ENCODE measurements around the gene ACOT7.

ACOT7 gene

DNA sequence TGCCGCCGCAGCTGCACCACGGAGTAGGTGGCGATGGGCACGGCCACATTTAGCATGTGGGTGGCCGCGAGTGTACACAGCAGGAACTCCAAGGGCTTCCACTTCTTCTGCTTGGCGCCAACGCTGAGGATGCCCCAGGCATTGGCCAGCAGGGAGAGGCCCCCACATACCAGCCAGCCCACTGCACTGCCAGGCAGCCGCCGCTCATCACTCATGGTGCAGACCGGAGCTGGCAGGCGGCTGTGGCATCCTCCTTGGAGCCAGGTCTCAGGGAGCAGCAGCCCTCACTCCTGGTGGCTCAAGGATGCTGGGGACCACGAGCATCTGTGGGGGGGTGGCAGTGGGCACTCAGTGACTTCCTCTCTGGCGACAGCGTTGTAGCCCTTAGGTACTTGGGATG is 138.9 kb downstream of the ACOT7 start:
- H3K9me3 ChIP-seq (ENCODE audit: control insufficient read depth, low read length), result no peaks in the 10 kb centered on the region
- no peaks in the 10 kb centered on the region for H3K36me3 ChIP-seq (ENCODE audit: control insufficient read depth, insufficient read depth, low read length)
- no peak overlapping the region for H3K4me3 ChIP-seq (ENCODE audit: insufficient read depth, low read depth, low read length, poor library complexity, severe bottlenecking)
- peaks cover 6% of the 10 kb centered on the region for H3K27me3 ChIP-seq (replicated peaks; ENCODE audit: control insufficient read depth, insufficient read depth, low read length, poor library complexity, severe bottlenecking)
- peaks cover 5% of the 10 kb centered on the region for H3K4me1 ChIP-seq (ENCODE audit: control insufficient read depth, insufficient read depth, low read length, poor library complexity, severe bottlenecking)
- H3K27ac ChIP-seq (ENCODE audit: insufficient read depth, low read length, poor library complexity, severe bottlenecking), result no peak overlapping the region
- DNase-seq, result no peak

GRCh38 chr1:6253380-6253779 is 140.2 kb downstream of the ACOT7 start:
- Histone ChIP-seq H3K4me1 (ENCODE audit: control insufficient read depth, insufficient read depth, low read length, poor library complexity, severe bottlenecking) (peaks cover 5% of the 10 kb centered on the region), H3K9me3 (ENCODE audit: control insufficient read depth, low read length) (no peaks in the 10 kb centered on the region), H3K27ac (ENCODE audit: insufficient read depth, low read length, poor library complexity, severe bottlenecking) (no peak overlapping the region), H3K27me3 (replicated peaks; ENCODE audit: control insufficient read depth, insufficient read depth, low read length, poor library complexity, severe bottlenecking) (peaks cover 13% of the 10 kb centered on the region), H3K4me3 (ENCODE audit: insufficient read depth, low read depth, low read length, poor library complexity, severe bottlenecking) (no peak overlapping the region), H3K36me3 (ENCODE audit: control insufficient read depth, insufficient read depth, low read length) (no peaks in the 10 kb centered on the region)
- DNase-seq, result no peak

- peaks cover 22% of the 10 kb centered on the region for H3K27me3 ChIP-seq (replicated peaks; ENCODE audit: control insufficient read depth, insufficient read depth, low read length, poor library complexity, severe bottlenecking)
- H3K9me3 ChIP-seq (ENCODE audit: control insufficient read depth, low read length), result no peaks in the 10 kb centered on the region
- H3K4me1 ChIP-seq (ENCODE audit: control insufficient read depth, insufficient read depth, low read length, poor library complexity, severe bottlenecking), result peaks cover 5% of the 10 kb centered on the region
- DNase-seq, result no peak
- no peak overlapping the region for H3K4me3 ChIP-seq (ENCODE audit: insufficient read depth, low read depth, low read length, poor library complexity, severe bottlenecking)
- no peaks in the 10 kb centered on the region for H3K36me3 ChIP-seq (ENCODE audit: control insufficient read depth, insufficient read depth, low read length)
- no peak overlapping the region for H3K27ac ChIP-seq (ENCODE audit: insufficient read depth, low read length, poor library complexity, severe bottlenecking)
Measured at GRCh38 chr1:6252374-6252710, 141.2 kb downstream of the ACOT7 start.

DNA sequence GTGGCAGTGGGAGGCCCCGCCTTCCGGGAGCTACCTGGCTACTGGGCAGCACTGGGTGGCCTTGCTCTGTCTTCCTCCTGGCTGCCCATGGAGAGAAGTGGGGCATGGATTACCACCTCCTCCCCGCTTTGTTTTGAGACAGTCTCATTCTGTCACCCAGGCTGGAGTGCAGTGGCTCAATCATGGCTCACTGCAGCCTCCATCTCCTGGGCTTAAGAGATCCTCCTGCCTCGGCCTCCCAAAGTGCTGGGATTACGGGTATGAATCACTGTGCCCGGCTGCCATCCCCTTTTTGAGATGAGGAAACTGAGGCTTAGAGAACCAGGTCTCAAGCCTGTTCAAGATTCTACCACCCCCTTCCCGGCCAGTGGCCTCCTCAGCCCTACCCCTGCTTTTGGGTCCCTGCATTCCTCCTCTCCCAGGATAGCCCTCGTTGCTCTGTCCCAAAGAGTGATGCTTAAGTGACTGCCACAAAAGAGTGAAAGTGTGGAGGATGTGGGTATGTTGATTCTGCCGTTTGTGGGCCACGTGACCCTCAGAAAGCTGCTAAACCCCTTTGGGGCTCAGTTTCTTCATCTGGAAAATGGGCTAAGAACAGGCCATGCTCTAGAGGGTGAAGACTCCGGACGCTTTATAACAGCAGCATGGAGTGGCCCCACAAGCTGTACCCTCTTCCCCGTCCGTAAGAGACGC is 141.7 kb downstream of the ACOT7 start:
- no peak for DNase-seq
- H3K27ac ChIP-seq (ENCODE audit: insufficient read depth, low read length, poor library complexity, severe bottlenecking), result no peak overlapping the region
- no peak overlapping the region for H3K4me3 ChIP-seq (ENCODE audit: insufficient read depth, low read depth, low read length, poor library complexity, severe bottlenecking)
- peaks cover 26% of the 10 kb centered on the region for H3K27me3 ChIP-seq (replicated peaks; ENCODE audit: control insufficient read depth, insufficient read depth, low read length, poor library complexity, severe bottlenecking)
- no peaks in the 10 kb centered on the region for H3K36me3 ChIP-seq (ENCODE audit: control insufficient read depth, insufficient read depth, low read length)
- no peaks in the 10 kb centered on the region for H3K9me3 ChIP-seq (ENCODE audit: control insufficient read depth, low read length)
- H3K4me1 ChIP-seq (ENCODE audit: control insufficient read depth, insufficient read depth, low read length, poor library complexity, severe bottlenecking), result peaks cover 5% of the 10 kb centered on the region

DNA sequence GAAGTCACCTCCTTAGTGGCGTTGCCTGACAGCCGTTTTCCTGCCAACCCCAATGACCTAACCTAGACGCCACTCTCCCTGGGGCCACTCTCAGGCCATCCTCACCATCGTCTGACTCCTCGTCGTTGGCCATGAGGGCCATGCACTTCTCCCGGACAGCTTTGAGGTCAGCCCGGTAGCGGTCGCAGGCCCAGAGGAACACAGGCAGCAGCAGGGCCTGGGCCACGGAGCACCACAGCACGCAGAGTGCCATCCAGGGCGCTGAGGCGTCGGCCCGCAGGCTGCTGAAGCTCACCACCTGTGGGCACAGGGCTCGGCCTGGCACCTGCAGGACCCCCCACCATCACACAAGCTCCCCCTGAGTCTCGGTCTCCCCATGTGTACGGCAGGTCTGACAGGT is 142.3 kb downstream of the ACOT7 start:
- H3K36me3 ChIP-seq (ENCODE audit: control insufficient read depth, insufficient read depth, low read length), result no peaks in the 10 kb centered on the region
- peaks cover 32% of the 10 kb centered on the region for H3K27me3 ChIP-seq (replicated peaks; ENCODE audit: control insufficient read depth, insufficient read depth, low read length, poor library complexity, severe bottlenecking)
- no peak overlapping the region for H3K4me3 ChIP-seq (ENCODE audit: insufficient read depth, low read depth, low read length, poor library complexity, severe bottlenecking)
- DNase-seq, result no peak
- H3K27ac ChIP-seq (ENCODE audit: insufficient read depth, low read length, poor library complexity, severe bottlenecking), result no peak overlapping the region
- peaks cover 11% of the 10 kb centered on the region for H3K4me1 ChIP-seq (ENCODE audit: control insufficient read depth, insufficient read depth, low read length, poor library complexity, severe bottlenecking)
- H3K9me3 ChIP-seq (ENCODE audit: control insufficient read depth, low read length), result no peaks in the 10 kb centered on the region

DNA sequence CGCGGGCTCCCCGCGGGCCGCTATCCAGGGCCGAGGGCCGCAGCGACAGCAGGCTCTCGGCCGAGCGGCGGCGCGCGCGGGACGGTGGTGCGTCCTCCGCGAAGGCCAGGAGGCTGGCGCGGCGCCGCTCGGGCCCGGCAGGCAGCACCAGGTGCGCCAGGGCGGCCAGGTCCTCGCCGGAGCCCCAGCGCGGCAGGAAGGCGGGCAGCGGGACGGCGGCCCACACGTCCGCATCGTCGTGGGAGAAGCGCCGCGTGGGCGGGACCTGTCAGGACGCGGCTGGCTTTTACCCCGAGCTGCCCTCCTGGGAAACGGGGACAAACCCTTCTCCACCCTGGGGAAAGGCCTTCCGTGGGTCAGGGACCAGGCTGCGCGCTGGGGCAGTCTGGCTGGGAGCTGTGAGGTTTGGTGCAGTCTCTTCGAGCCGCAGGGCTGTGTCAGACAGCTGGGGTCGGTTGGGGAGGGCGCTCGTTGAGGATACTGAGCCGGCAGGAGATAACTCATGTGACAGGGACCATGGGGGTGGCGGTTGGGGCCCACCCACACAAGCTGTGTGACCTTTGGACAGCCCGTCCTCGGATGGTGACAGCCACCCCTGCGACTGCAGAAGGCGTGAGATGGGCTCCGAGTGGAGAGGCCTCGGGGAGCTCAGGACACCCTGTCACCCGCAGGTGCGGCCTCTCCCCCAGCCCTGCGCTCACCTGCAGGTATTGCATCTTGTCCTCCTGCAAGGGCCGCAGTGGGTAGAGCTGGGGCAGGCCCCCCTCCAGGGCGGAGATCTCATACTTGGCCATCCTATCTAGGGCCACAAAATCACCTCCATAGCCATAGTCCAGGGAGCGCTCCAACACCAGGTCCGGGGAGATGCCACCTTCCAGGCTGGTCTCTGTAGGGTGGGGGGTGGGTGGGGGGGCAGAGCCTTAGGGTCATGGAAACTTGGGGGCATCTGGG is 143.6 kb downstream of the ACOT7 start:
- Histone ChIP-seq H3K27me3 (replicated peaks; ENCODE audit: control insufficient read depth, insufficient read depth, low read length, poor library complexity, severe bottlenecking) (peaks cover 44% of the 10 kb centered on the region), H3K4me1 (ENCODE audit: control insufficient read depth, insufficient read depth, low read length, poor library complexity, severe bottlenecking) (peaks cover 23% of the 10 kb centered on the region), H3K4me3 (ENCODE audit: insufficient read depth, low read depth, low read length, poor library complexity, severe bottlenecking) (no peak overlapping the region), H3K27ac (ENCODE audit: insufficient read depth, low read length, poor library complexity, severe bottlenecking) (no peak overlapping the region), H3K36me3 (ENCODE audit: control insufficient read depth, insufficient read depth, low read length) (no peaks in the 10 kb centered on the region), H3K9me3 (ENCODE audit: control insufficient read depth, low read length) (no peaks in the 10 kb centered on the region)
- DNase-seq, result no peak

- no peak overlapping the region for H3K4me3 ChIP-seq (ENCODE audit: insufficient read depth, low read depth, low read length, poor library complexity, severe bottlenecking)
- H3K36me3 ChIP-seq (ENCODE audit: control insufficient read depth, insufficient read depth, low read length), result no peaks in the 10 kb centered on the region
- no peaks in the 10 kb centered on the region for H3K9me3 ChIP-seq (ENCODE audit: control insufficient read depth, low read length)
- peaks cover 52% of the 10 kb centered on the region for H3K27me3 ChIP-seq (replicated peaks; ENCODE audit: control insufficient read depth, insufficient read depth, low read length, poor library complexity, severe bottlenecking)
- DNase-seq, result no peak
- H3K27ac ChIP-seq (ENCODE audit: insufficient read depth, low read length, poor library complexity, severe bottlenecking), result no peak overlapping the region
- H3K4me1 ChIP-seq (ENCODE audit: control insufficient read depth, insufficient read depth, low read length, poor library complexity, severe bottlenecking), result peaks cover 24% of the 10 kb centered on the region
Measured at GRCh38 chr1:6248932-6249738, 144.4 kb downstream of the ACOT7 start.

DNA sequence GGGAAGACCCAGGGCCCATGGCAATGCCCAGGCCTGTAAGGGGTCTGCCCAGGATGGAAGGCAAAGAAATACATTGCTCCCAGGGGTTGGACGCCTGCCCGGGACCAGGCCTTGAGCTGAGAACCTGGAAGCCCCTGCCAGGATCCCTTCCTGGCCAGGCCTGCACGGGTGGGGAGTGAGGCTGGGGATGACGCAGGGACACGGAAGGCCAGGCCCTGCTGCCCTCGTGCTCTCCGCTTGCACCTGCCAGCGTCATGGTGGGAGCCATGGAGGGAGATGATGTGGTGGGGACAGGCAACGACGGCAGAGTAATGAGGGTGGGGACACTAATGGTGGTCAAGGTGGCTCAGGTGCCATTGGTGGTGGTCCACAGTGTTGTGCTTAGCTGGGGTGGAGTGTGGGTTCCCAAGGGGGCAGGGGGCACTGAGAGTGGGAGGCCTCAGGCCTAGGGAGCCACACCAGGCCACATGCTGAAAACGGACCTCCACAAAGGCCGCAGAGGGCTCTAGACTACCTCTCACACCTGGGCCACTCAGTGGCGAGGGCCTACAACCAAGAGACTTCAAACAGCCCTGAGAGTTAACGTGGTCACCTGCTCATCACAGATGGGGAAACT is 145.3 kb downstream of the ACOT7 start:
- Histone ChIP-seq H3K4me1 (ENCODE audit: control insufficient read depth, insufficient read depth, low read length, poor library complexity, severe bottlenecking) (peaks cover 24% of the 10 kb centered on the region), H3K27me3 (replicated peaks; ENCODE audit: control insufficient read depth, insufficient read depth, low read length, poor library complexity, severe bottlenecking) (peaks cover 61% of the 10 kb centered on the region), H3K4me3 (ENCODE audit: insufficient read depth, low read depth, low read length, poor library complexity, severe bottlenecking) (no peak overlapping the region), H3K36me3 (ENCODE audit: control insufficient read depth, insufficient read depth, low read length) (no peaks in the 10 kb centered on the region), H3K9me3 (ENCODE audit: control insufficient read depth, low read length) (no peaks in the 10 kb centered on the region), H3K27ac (ENCODE audit: insufficient read depth, low read length, poor library complexity, severe bottlenecking) (no peak overlapping the region)
- DNase-seq, result no peak

- Histone ChIP-seq H3K9me3 (ENCODE audit: control insufficient read depth, low read length) (no peaks in the 10 kb centered on the region), H3K4me3 (ENCODE audit: insufficient read depth, low read depth, low read length, poor library complexity, severe bottlenecking) (no peak overlapping the region), H3K4me1 (ENCODE audit: control insufficient read depth, insufficient read depth, low read length, poor library complexity, severe bottlenecking) (peaks cover 24% of the 10 kb centered on the region), H3K27ac (ENCODE audit: insufficient read depth, low read length, poor library complexity, severe bottlenecking) (no peak overlapping the region), H3K27me3 (replicated peaks; ENCODE audit: control insufficient read depth, insufficient read depth, low read length, poor library complexity, severe bottlenecking) (peaks cover 66% of the 10 kb centered on the region), H3K36me3 (ENCODE audit: control insufficient read depth, insufficient read depth, low read length) (no peaks in the 10 kb centered on the region)
- no peak for DNase-seq
Measured at GRCh38 chr1:6247651-6248050, 145.9 kb downstream of the ACOT7 start.
